Endodermal cell (in vitro differentiated cells): Measurements from ENCODE around the gene EYA3. TPM values are rescaled to one million over a fixed set of nuclear protein-coding genes. Genes with fewer than 3 reads are reported as not detected.
A peak's percentile ranks its signal among the peaks of the same experiment; 100 is the strongest.

ENCODE experiments used
- DNase-seq: peaks from one replicate; pipeline ENCODE4 v3.0.0-alpha.2; 2017
- H3K27ac ChIP-seq: 2 replicates; pipeline ENCODE4 v1.5.1; 2013; ENCODE audit warnings: mild to moderate bottlenecking, low read depth, low read length, moderate library complexity
- H3K27me3 ChIP-seq: 2 replicates; pipeline ENCODE4 v1.6.1; 2013; ENCODE audit warnings: mild to moderate bottlenecking, low read length, moderate library complexity; ENCODE audit not compliant: insufficient read depth, control insufficient read depth, poor library complexity, severe bottlenecking
- H3K36me3 ChIP-seq: 2 replicates; pipeline ENCODE4 v1.7.0; 2013; ENCODE audit warnings: mild to moderate bottlenecking, low read length, moderate library complexity; ENCODE audit not compliant: control insufficient read depth, insufficient read depth
- H3K4me1 ChIP-seq: one replicate; pipeline ENCODE4 v1.7.0; 2013; ENCODE audit warnings: low read length; ENCODE audit not compliant: control insufficient read depth, insufficient read depth
- H3K4me3 ChIP-seq: 2 replicates; pipeline ENCODE4 v1.5.1; 2013; ENCODE audit warnings: mild to moderate bottlenecking, low read length, moderate library complexity
- H3K9ac ChIP-seq: 2 replicates; pipeline ENCODE4 v1.6.1; 2013; ENCODE audit warnings: mild to moderate bottlenecking, low read length, moderate library complexity; ENCODE audit not compliant: poor library complexity, severe bottlenecking; ENCODE audit errors: extremely low read depth
- H3K9me3 ChIP-seq: 2 replicates; pipeline ENCODE4 v1.6.1; 2013; ENCODE audit warnings: mild to moderate bottlenecking, low read length, moderate library complexity; ENCODE audit not compliant: control insufficient read depth
- H3K27ac Mint-ChIP-seq: 2 replicates; pipeline ENCODE4 v1.8.0; 2020; ENCODE audit warnings: mixed read lengths
- H3K27me3 Mint-ChIP-seq: 2 replicates; pipeline ENCODE4 v1.8.0; 2021; ENCODE audit warnings: mild to moderate bottlenecking, mixed read lengths; ENCODE audit not compliant: insufficient read depth
- H3K36me3 Mint-ChIP-seq: 2 replicates; pipeline ENCODE4 v1.8.0; 2020; ENCODE audit warnings: low read depth, mixed read lengths
- H3K4me1 Mint-ChIP-seq: 2 replicates; pipeline ENCODE4 v1.8.0; 2020; ENCODE audit warnings: mixed read lengths
- H3K4me3 Mint-ChIP-seq: 2 replicates; pipeline ENCODE4 v1.8.0; 2020; ENCODE audit warnings: mild to moderate bottlenecking, moderate library complexity, mixed read lengths
- H3K9me3 Mint-ChIP-seq: 2 replicates; pipeline ENCODE4 v1.8.0; 2020; ENCODE audit warnings: mild to moderate bottlenecking, mixed read lengths
- CTCF ChIP-seq: fragments of 200-600 bp; sonication (generic); conservative IDR thresholded peaks from 2 replicates; pipeline ENCODE4 v1.5.0; 2021; ENCODE audit warnings: antibody characterized with exemption, mild to moderate bottlenecking
- WGBS, 2 experiments: methylation state at CpG; one replicate each; pipeline versions ENCODE4 v1.1.5 to v1.1.7; 2013; ENCODE audit warnings: missing lambda C conversion rate in 2 of 2, mixed read lengths in 1 of 2; ENCODE audit not compliant: insufficient coverage in 1 of 2, insufficient read length in 1 of 2; 5-methylcytosine and 5-hydroxymethylcytosine counted together
- total RNA-seq, 2 donors: library from RNA; stranded (reverse); fragmentation: NEBNext Ultra II Directional in 1 of 2; extraction: Animal tissue kit (Norgen Biotek cat#: 25700) in 1 of 2; gene quantifications; 2 replicates in 1 of 2; 3 replicates in 1 of 2; pipeline ENCODE4 v1.2.1, GENCODE V29; 2021

EYA3 gene
- total RNA-seq, 2 donors from 2014 or later, result 29.3 to 32.8 TPM

- no peaks in the 10 kb centered on the region for H3K4me1 Mint-ChIP-seq
- Histone ChIP-seq H3K36me3 (no peaks in the 10 kb centered on the region), H3K4me3 (no peak overlapping the region), H3K9me3 (no peaks in the 10 kb centered on the region), H3K27me3 (no peaks in the 10 kb centered on the region), H3K4me1 (no peaks in the 10 kb centered on the region), H3K9ac (no peak overlapping the region), H3K27ac (no peak overlapping the region)
- no peak overlapping the region for H3K4me3 Mint-ChIP-seq
- no peak for DNase-seq
- no peaks in the 10 kb centered on the region for H3K36me3 Mint-ChIP-seq
- WGBS, 2 experiments, result 87% methylated on average over 1 of the region's 1 CpG; no CpG with 5 or more reads in 1 of the 2 experiments
- H3K9me3 Mint-ChIP-seq, result no peaks in the 10 kb centered on the region
- TF ChIP-seq CTCF, result no peak
- no peaks in the 10 kb centered on the region for H3K27me3 Mint-ChIP-seq
- H3K27ac Mint-ChIP-seq, result no peak overlapping the region
These were observed 22.1 kb upstream of the EYA3 start for GRCh38 chr1:28110555-28110954.

- no peaks in the 10 kb centered on the region for H3K27me3 ChIP-seq
- no peak for DNase-seq
- H3K4me1 Mint-ChIP-seq, result peaks cover 5% of the 10 kb centered on the region
- no peak overlapping the region for H3K27ac Mint-ChIP-seq
- H3K36me3 ChIP-seq, result no peaks in the 10 kb centered on the region
- H3K36me3 Mint-ChIP-seq, result no peaks in the 10 kb centered on the region
- no peak overlapping the region for H3K9ac ChIP-seq
- no peak overlapping the region for H3K27ac ChIP-seq
- H3K4me3 ChIP-seq, result no peak overlapping the region
- no peaks in the 10 kb centered on the region for H3K9me3 ChIP-seq
- no peaks in the 10 kb centered on the region for H3K9me3 Mint-ChIP-seq
- no peak overlapping the region for H3K4me3 Mint-ChIP-seq
- H3K27me3 Mint-ChIP-seq, result no peaks in the 10 kb centered on the region
- TF ChIP-seq CTCF, result no peak
- H3K4me1 ChIP-seq, result no peaks in the 10 kb centered on the region
- WGBS, 2 experiments, result 88 to 95% methylated on average over 3 of the region's 3 CpGs
These were observed 21.2 kb upstream of the EYA3 start for GRCh38 chr1:28109639-28110038.

GRCh38 chr1:28108001-28108400 lies 19.6 kb upstream of the EYA3 start:
- H3K36me3 Mint-ChIP-seq, result no peaks in the 10 kb centered on the region
- Histone ChIP-seq H3K4me3 (no peak overlapping the region), H3K27me3 (no peaks in the 10 kb centered on the region), H3K9me3 (no peaks in the 10 kb centered on the region), H3K36me3 (no peaks in the 10 kb centered on the region), H3K9ac (no peak overlapping the region), H3K4me1 (no peaks in the 10 kb centered on the region), H3K27ac (no peak overlapping the region)
- DNase-seq, result peak; percentile 24
- H3K4me3 Mint-ChIP-seq, result no peak overlapping the region
- H3K27ac Mint-ChIP-seq, result no peak overlapping the region
- H3K4me1 Mint-ChIP-seq, result peaks cover 8% of the 10 kb centered on the region
- no peak for TF ChIP-seq CTCF
- 85 to 92% methylated on average over 2 of the region's 2 CpGs for whole genome bisulfite sequencing, 2 experiments
- no peaks in the 10 kb centered on the region for H3K9me3 Mint-ChIP-seq
- H3K27me3 Mint-ChIP-seq, result no peaks in the 10 kb centered on the region
